ENCODE measurements around the gene STH.
"Not testable (repeated sequence)": the region's sequence is repeated elsewhere in the genome, so short reads cannot be mapped to it uniquely, and the experiment has no call there.

Gene STH

GRCh38 chr17:46006082-46006481 lies 7.0 kb downstream of the STH start:
- DNase-seq (ENCODE audit: low spot score): not testable (repeated sequence)

- no peak for DNase-seq (ENCODE audit: low spot score)
Observed at GRCh38 chr17:46007461-46007965, 8.5 kb downstream of the STH start.

GRCh38 chr17:46008591-46008990 lies 9.5 kb downstream of the STH start:
- DNase-seq (ENCODE audit: low spot score): no peak

- no peak for DNase-seq (ENCODE audit: low spot score)
Observed at GRCh38 chr17:46009681-46010596, 10.9 kb downstream of the STH start.

GRCh38 chr17:46010597-46011186 lies 11.6 kb downstream of the STH start:
- DNase-seq (ENCODE audit: low spot score): peak; percentile 84

GRCh38 chr17:46011711-46012505 lies 12.9 kb downstream of the STH start:
- DNase-seq (ENCODE audit: low spot score): no peak

- no peak for DNase-seq (ENCODE audit: low spot score)
Observed at GRCh38 chr17:46012506-46013079, 13.5 kb downstream of the STH start.

- DNase-seq (ENCODE audit: low spot score): no peak
Observed at GRCh38 chr17:46013127-46013501, 14.1 kb downstream of the STH start.

GRCh38 chr17:46013502-46014165 lies 14.6 kb downstream of the STH start:
- DNase-seq (ENCODE audit: low spot score): no peak

- DNase-seq (ENCODE audit: low spot score): not testable (repeated sequence)
Observed at GRCh38 chr17:46019408-46019925, 20.4 kb downstream of the STH start.

- DNase-seq (ENCODE audit: low spot score): no peak
Observed at GRCh38 chr17:46020023-46020761, 21.1 kb downstream of the STH start.

GRCh38 chr17:46020998-46021397 lies 21.9 kb downstream of the STH start:
- no peak for DNase-seq (ENCODE audit: low spot score)

GRCh38 chr17:46023366-46023765 lies 24.3 kb downstream of the STH start:
- DNase-seq (ENCODE audit: low spot score): not testable (repeated sequence)

- DNase-seq (ENCODE audit: low spot score): no peak
Observed at GRCh38 chr17:46023783-46024388, 24.8 kb downstream of the STH start.

- no peak for DNase-seq (ENCODE audit: low spot score)
Observed at GRCh38 chr17:46024590-46024989, 25.5 kb downstream of the STH start.

GRCh38 chr17:46025060-46025459 lies 26.0 kb downstream of the STH start:
- no peak for DNase-seq (ENCODE audit: low spot score)

- no peak for DNase-seq (ENCODE audit: low spot score)
Observed at GRCh38 chr17:46025510-46026165, 26.6 kb downstream of the STH start.

GRCh38 chr17:46026166-46027047 lies 27.4 kb downstream of the STH start:
- DNase-seq (ENCODE audit: low spot score): no peak

Data from D341Med (cell line).